ENCODE measurements around the gene PHLDA1.

The PHLDA1 gene

GRCh38 chr12:76037130-76038103 is 5.8 kb upstream of the PHLDA1 start:
- DNase-seq (ENCODE audit: low read depth): no peak

- DNase-seq (ENCODE audit: low read depth): no peak
These were observed 3.5 kb upstream of the PHLDA1 start for GRCh38 chr12:76035045-76035444.

- DNase-seq (ENCODE audit: low read depth): no peak
These were observed 1.8 kb upstream of the PHLDA1 start for GRCh38 chr12:76033081-76034011.

- DNase-seq (ENCODE audit: low read depth): no peak
These were observed 736 bp upstream of the PHLDA1 start for GRCh38 chr12:76032043-76032981.

GRCh38 chr12:76031081-76031413 is 529 bp downstream of the PHLDA1 start:
- DNase-seq (ENCODE audit: low read depth): no peak

GRCh38 chr12:76030341-76031080 is 1.1 kb downstream of the PHLDA1 start:
- DNase-seq (ENCODE audit: low read depth): peak; percentile 41

GRCh38 chr12:76029982-76030340 is 1.6 kb downstream of the PHLDA1 start:
- no peak for DNase-seq (ENCODE audit: low read depth)

- no peak for DNase-seq (ENCODE audit: low read depth)
These were observed 2.9 kb downstream of the PHLDA1 start for GRCh38 chr12:76028571-76029277.

GRCh38 chr12:76026643-76027063 is 4.9 kb downstream of the PHLDA1 start:
- no peak for DNase-seq (ENCODE audit: low read depth)

GRCh38 chr12:76025601-76026575 is 5.7 kb downstream of the PHLDA1 start:
- DNase-seq (ENCODE audit: low read depth): no peak

GRCh38 chr12:76024942-76025600 is 6.5 kb downstream of the PHLDA1 start:
- DNase-seq (ENCODE audit: low read depth): no peak

GRCh38 chr12:76024102-76024781 is 7.3 kb downstream of the PHLDA1 start:
- no peak for DNase-seq (ENCODE audit: low read depth)

GRCh38 chr12:76023069-76023690 is 8.4 kb downstream of the PHLDA1 start:
- DNase-seq (ENCODE audit: low read depth): no peak

GRCh38 chr12:76022506-76022905 is 9.1 kb downstream of the PHLDA1 start:
- no peak for DNase-seq (ENCODE audit: low read depth)

GRCh38 chr12:76020731-76021672 is 10.6 kb downstream of the PHLDA1 start:
- DNase-seq (ENCODE audit: low read depth): peak; percentile 28

- DNase-seq (ENCODE audit: low read depth): peak; percentile 53
These were observed 11.3 kb downstream of the PHLDA1 start for GRCh38 chr12:76020281-76020680.
